ENCODE measurements around the gene HORMAD1.
"Not testable (repeated sequence)": the region's sequence is repeated elsewhere in the genome, so short reads cannot be mapped to it uniquely, and the experiment has no call there.

DNA sequence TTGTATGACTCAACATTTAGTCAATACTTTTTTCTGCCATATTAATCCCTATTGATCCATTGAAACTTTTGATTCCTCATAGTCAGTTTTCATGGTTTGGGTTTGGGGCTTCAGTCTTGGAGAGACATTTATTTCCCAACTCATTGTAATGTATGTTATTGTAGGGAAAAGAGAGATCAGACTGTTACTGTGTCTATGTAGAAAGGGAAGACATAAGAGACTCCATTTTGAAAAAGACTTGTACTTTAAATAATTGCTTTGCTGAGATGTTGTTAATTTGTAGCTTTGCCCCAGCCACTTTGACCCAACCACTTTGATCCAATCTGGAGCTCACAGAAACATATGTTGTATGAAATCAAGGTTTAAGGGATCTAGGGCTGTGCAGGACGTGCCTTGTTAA is 11.7 kb downstream of the HORMAD1 start:
- TF ChIP-seq, protein P1, sequence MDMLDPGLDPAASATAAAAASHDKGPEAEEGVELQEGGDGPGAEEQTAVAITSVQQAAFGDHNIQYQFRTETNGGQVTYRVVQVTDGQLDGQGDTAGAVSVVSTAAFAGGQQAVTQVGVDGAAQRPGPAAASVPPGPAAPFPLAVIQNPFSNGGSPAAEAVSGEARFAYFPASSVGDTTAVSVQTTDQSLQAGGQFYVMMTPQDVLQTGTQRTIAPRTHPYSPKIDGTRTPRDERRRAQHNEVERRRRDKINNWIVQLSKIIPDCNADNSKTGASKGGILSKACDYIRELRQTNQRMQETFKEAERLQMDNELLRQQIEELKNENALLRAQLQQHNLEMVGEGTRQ (IDR thresholded peaks at IDR 0.05; ENCODE audit: borderline replicate concordance, low read depth, low read length) = not testable (repeated sequence)
- not testable (repeated sequence) for TF ChIP-seq NRF1 (IDR thresholded peaks at IDR 0.05; ENCODE audit: low read depth, low read length)

Measured in SK-N-SH (cell line).